Rectal smooth muscle tissue (tissue), 1 donor: ENCODE data around the gene MCC.

Source experiments
- H3K27ac ChIP-seq: one replicate; pipeline ENCODE4 v1.7.0; 2013; ENCODE audit warnings: low read depth, low read length, inconsistent platforms
- H3K27me3 ChIP-seq: one replicate; pipeline ENCODE4 v1.7.0; 2013; ENCODE audit warnings: low read length; ENCODE audit not compliant: control insufficient read depth, insufficient read depth
- H3K36me3 ChIP-seq: one replicate; pipeline ENCODE4 v1.7.0; 2013; ENCODE audit warnings: low read length; ENCODE audit not compliant: control insufficient read depth, insufficient read depth
- H3K4me1 ChIP-seq: one replicate; pipeline ENCODE4 v1.7.0; 2013; ENCODE audit warnings: low read length; ENCODE audit not compliant: control insufficient read depth, insufficient read depth
- H3K4me3 ChIP-seq: one replicate; pipeline ENCODE4 v1.7.0; 2013; ENCODE audit warnings: low read length
- H3K9ac ChIP-seq: one replicate; pipeline ENCODE4 v1.7.0; 2013; ENCODE audit warnings: low read length

MCC gene

DNA sequence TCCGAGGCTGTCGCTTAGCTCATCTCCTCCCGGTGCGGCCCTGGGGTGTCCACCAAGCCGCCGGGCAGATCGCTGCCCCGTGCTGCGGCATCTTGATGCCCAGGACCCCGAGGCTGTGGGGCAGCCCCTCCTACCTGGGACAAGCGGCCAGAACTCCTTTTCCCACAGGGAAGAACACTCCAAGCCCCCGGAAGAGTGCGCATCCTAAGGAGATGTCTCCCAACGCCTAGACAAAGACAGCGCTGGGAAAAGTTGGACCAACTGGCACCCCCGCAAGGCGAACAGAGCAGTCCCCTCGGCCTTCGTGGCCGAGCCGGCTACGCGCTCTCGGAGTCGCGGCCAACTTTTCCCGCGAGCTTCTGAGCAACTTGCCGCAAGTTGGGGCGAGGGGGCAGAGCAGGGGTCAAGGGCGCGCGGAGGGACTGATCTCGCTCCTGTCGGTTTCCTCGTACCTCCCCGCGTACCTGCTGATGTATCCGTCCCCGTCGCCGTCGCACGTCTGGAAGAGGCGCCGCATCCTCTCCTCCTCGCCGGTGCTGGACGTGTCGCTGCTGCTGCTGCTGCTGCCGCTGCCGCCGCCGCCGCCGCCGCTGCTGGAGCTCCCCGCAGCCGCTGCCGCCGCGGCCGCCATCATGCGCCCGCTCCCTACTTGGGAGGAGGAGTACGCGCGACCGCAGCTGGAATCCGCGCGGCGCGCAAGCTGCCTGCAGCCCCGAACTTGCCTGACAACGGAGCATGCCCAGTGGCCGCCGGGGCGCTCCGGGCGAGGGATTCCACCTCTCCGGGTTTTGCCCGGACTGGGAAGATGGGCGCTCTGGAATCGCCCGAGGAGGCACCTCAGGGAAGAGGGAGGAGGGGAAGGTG is at the start of gene MCC:
Gene MCC (minus strand): TSS at position 673 of the 864 bp plus-strand sequence.
- Histone ChIP-seq H3K9ac (peak within 1 kb of the TSS; percentile 33), H3K27me3 (no peaks in the 10 kb centered on the region), H3K36me3 (no peaks in the 10 kb centered on the region), H3K4me1 (no peaks in the 10 kb centered on the region), H3K27ac (peak within 1 kb of the TSS; percentile 26), H3K4me3 (peak within 1 kb of the TSS; percentile 83)

DNA sequence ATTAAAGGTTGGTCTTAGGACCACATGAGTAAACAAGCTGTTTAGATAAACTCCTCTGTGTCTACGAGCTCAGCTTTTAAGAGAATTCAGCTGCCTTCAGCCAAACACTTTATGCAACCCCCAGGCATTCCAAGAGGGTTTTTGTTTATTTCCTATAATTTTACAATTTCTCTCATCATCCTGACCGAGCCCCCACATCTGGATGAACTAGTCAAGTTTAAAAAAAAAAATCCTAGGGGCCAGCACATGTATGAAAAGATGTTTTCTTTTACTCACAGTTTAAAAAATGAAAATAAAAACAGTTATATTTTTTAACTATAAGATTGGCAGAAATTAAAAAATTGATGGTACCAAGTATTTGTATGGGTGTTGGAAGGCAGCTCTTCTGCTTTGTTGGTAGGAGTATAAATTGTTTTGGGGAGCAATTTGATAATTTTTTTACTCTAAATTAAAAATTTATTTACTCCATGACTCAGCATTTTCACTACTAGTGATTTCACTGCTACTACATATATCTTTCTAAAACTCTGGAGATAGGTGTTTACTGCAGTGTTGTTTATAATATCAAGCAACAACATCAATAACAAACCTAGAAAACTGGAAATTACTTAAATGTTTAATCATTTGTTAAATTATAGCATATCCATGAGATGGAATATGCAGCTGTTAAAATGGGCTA is 43.4 kb upstream of the MCC start:
- Histone ChIP-seq H3K36me3 (no peaks in the 10 kb centered on the region), H3K27ac (no peak overlapping the region), H3K4me1 (no peaks in the 10 kb centered on the region), H3K4me3 (no peak overlapping the region), H3K9ac (no peak overlapping the region), H3K27me3 (no peaks in the 10 kb centered on the region)

DNA sequence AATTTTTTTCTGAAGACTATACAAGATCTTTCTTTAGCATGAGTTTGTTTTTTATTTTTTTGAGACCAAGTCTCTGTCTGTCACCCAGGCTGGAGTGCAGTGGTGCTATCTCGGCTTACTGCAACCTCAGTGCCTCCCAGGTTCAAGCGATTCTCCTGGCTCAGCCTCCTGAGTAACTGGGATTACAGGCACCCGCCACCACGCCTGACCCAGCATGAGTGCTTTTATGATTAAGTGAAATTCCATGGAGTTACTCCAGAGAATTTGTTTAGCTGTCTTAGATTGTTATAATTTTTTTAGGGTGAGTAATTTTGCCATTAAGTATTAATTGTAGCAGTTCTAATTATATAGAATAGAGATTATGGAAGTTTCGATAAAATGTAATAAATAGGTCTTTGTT is 39.5 kb upstream of the MCC start:
- Histone ChIP-seq H3K4me3 (no peak overlapping the region), H3K27me3 (no peaks in the 10 kb centered on the region), H3K36me3 (no peaks in the 10 kb centered on the region), H3K4me1 (no peaks in the 10 kb centered on the region), H3K27ac (no peak overlapping the region), H3K9ac (no peak overlapping the region)

DNA sequence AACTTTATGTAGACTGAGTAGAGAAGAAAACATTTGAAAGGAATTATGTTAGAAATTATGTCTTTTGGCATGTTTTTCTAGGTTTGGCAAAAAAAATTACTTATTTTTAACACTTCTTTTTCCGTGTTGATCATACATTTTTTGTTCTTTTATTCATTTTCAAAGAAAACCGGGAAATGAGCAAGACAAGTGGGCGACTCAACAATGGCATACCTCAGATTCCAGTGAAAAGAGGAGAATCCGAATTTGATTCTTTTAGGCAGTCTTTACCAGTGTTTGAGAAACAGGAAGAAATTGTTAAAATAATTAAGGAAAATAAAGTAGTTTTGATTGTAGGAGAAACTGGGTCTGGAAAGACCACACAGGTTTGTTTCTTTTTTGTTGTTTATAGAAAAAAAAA is 38.2 kb upstream of the MCC start:
- Histone ChIP-seq H3K4me1 (no peaks in the 10 kb centered on the region), H3K27ac (no peak overlapping the region), H3K9ac (no peak overlapping the region), H3K36me3 (no peaks in the 10 kb centered on the region), H3K4me3 (no peak overlapping the region), H3K27me3 (no peaks in the 10 kb centered on the region)

DNA sequence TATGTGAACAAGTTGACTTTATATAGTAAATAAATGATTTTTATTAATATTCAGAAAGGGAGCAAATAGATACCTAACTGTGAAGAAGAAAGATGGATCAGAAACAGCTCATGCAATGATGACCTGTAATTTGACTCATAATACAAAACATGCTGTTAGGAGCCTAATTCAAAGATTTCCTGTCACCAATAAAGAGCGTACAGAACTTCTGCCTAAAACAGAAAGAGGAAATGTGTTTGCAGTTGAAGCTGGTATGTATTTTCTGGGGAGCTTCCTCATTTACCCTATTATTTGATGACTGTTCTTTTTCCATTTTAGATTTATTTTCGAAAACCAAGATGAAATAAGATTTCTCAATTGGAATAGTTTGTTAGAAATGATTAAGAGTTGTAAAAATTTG is 36.7 kb upstream of the MCC start:
- Histone ChIP-seq H3K27me3 (no peaks in the 10 kb centered on the region), H3K36me3 (no peaks in the 10 kb centered on the region), H3K27ac (no peak overlapping the region), H3K9ac (no peak overlapping the region), H3K4me3 (no peak overlapping the region), H3K4me1 (no peaks in the 10 kb centered on the region)

DNA sequence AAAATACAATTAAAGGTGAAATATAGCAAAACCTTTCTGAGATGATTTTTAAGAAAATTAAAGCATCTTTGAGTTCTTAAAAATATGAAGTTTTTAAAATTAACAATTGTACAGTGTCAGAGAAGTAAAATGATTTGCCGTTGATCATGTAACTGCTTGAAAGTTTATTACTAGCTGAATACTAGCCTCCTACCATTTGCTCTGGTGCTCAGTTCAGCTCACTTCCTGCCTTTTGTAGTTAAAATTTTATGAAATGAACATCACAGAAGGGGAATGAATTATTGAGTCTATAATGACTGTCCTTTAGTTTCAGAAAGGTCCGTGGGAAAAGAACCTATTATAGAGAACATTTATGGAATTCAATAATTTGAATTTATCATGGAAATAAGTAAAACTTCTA is 34.9 kb upstream of the MCC start:
- Histone ChIP-seq H3K4me3 (no peak overlapping the region), H3K36me3 (no peaks in the 10 kb centered on the region), H3K27ac (no peak overlapping the region), H3K9ac (no peak overlapping the region), H3K27me3 (no peaks in the 10 kb centered on the region), H3K4me1 (no peaks in the 10 kb centered on the region)

- no peak overlapping the region for H3K27ac ChIP-seq
- peaks cover 2% of the 10 kb centered on the region for H3K36me3 ChIP-seq
- no peaks in the 10 kb centered on the region for H3K27me3 ChIP-seq
- no peak overlapping the region for H3K9ac ChIP-seq
- no peak overlapping the region for H3K4me3 ChIP-seq
- H3K4me1 ChIP-seq, result no peaks in the 10 kb centered on the region
Observed at GRCh38 chr5:113520899-113521298, 32.6 kb upstream of the MCC start.

- peaks cover 2% of the 10 kb centered on the region for H3K36me3 ChIP-seq
- no peak overlapping the region for H3K27ac ChIP-seq
- H3K4me3 ChIP-seq, result no peak overlapping the region
- H3K4me1 ChIP-seq, result no peaks in the 10 kb centered on the region
- no peak overlapping the region for H3K9ac ChIP-seq
- H3K27me3 ChIP-seq, result no peaks in the 10 kb centered on the region
Observed at GRCh38 chr5:113520429-113520828, 32.2 kb upstream of the MCC start.

GRCh38 chr5:113519412-113519811 is 31.2 kb upstream of the MCC start:
- Histone ChIP-seq H3K4me1 (no peaks in the 10 kb centered on the region), H3K4me3 (no peak overlapping the region), H3K27ac (no peak overlapping the region), H3K36me3 (peaks cover 2% of the 10 kb centered on the region), H3K27me3 (no peaks in the 10 kb centered on the region), H3K9ac (no peak overlapping the region)

- no peaks in the 10 kb centered on the region for H3K27me3 ChIP-seq
- H3K4me3 ChIP-seq, result no peak overlapping the region
- peaks cover 2% of the 10 kb centered on the region for H3K36me3 ChIP-seq
- H3K9ac ChIP-seq, result no peak overlapping the region
- H3K4me1 ChIP-seq, result no peaks in the 10 kb centered on the region
- no peak overlapping the region for H3K27ac ChIP-seq
Observed at GRCh38 chr5:113518884-113519283, 30.6 kb upstream of the MCC start.

DNA sequence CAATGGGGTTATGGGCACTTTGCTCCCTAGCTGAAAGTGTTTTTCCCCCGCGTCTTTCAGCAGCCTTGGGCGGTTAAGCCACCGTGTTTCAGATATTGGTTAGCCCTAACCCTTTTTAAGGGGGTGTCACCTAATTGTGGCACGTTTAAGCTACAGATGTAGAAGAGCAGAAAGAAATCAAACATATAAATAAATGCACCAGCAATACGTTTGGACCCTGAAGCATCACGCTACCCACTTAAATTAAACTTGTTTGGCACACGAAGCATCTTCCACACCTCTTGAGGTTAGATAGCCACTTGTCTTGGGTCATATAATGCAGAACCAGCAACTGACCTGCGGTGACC is 26.0 kb upstream of the MCC start:
- H3K27me3 ChIP-seq, result no peaks in the 10 kb centered on the region
- peak overlapping the region; percentile 94 for H3K4me3 ChIP-seq
- peak overlapping the region; percentile 93 for H3K9ac ChIP-seq

GRCh38 chr5:113513384-113514288 is 25.4 kb upstream of the MCC start, which contains the start of gene YTHDC2:
Gene YTHDC2 (plus strand): TSS chr5:113513694. CDS start chr5:113513896, 202 bp downstream.
- H3K27ac ChIP-seq, result peak within 1 kb of the TSS; percentile 93
- H3K4me1 ChIP-seq, result no peaks in the 10 kb centered on the region
- peaks cover 2% of the 10 kb centered on the region for H3K36me3 ChIP-seq
- peak within 1 kb of the TSS; percentile 93 for H3K9ac ChIP-seq
- no peaks in the 10 kb centered on the region for H3K27me3 ChIP-seq
- peak within 1 kb of the TSS; percentile 94 for H3K4me3 ChIP-seq

More for the DNA sequence above, 26.0 kb upstream of the MCC start:
- H3K27ac ChIP-seq, result peak overlapping the region; percentile 93
- H3K4me1 ChIP-seq, result no peaks in the 10 kb centered on the region
- H3K36me3 ChIP-seq, result peaks cover 2% of the 10 kb centered on the region
